Choroid plexus epithelial cell (primary cell): ENCODE results near the gene BMPER.

Experiments
- DNase-seq: peaks from one replicate; pipeline ENCODE4 v3.0.0-alpha.2; 2010; ENCODE audit warnings: low read depth
- H3K4me3 ChIP-seq: 2 replicates; pipeline ENCODE4 v1.5.1; 2011; ENCODE audit warnings: low read depth, mild to moderate bottlenecking, control low read depth, low read length, moderate library complexity
- CTCF ChIP-seq: conservative IDR thresholded peaks from 2 replicates; pipeline ENCODE4 v1.5.1; 2011; ENCODE audit warnings: low read depth, mild to moderate bottlenecking, control low read depth, inconsistent platforms, low read length, moderate library complexity

The BMPER gene

DNA sequence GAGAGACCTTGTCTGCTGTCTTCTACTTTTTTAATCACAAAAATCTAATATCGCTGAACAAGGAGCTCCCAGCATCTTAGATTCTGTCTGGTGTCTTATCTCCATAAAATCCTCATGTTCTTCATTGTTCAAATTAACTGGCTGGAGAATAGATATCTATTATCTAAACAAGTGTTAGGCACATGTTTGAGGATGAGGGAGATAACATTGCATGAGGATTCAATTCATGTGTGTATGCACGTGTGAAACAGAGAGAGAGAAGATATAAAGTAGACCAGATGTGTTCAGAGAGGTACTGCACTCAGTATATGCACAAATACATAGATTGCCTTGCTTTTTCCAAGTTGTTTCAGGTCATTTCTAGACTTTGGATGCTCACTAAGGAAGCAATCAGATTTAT is 5.4 kb downstream of the BMPER start:
- no peak for TF ChIP-seq CTCF
- H3K4me3 ChIP-seq, result no peak overlapping the region
- no peak for DNase-seq

DNA sequence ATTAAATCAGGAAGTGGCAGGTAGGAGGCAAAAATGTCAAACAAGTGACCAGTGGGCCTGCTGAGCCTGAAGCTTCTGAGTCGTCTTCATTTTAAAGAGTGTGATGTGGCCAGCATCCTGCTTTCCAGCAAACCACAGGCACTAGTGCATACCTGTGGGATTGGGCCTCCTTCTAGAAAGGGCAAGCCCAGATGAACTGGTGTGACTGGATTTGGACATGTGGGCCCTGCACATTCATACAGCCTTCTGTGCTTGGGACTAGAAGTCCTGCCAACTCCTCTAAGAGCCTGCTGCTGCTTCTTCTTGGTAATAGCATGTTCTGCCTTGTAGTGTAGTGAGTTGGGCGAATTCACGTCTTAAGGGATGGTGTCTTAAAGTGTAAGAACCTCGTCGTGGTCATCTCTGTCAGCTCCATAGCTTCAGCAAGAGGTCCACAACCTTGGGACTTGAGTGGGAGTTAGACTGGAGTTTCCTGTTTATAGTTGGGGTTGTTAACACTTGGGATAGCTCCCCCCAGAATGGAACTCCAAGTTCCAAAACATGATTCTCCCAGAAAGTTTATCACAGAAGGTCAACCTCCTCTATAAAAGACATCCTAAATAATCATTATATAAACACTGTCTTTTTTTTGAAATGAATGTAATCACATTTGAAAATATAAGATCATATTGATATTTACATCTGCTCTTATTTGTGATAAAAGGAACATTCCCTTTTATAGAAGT is 11.2 kb downstream of the BMPER start:
- peak; percentile 13 for DNase-seq
- no peak for TF ChIP-seq CTCF
- no peak overlapping the region for H3K4me3 ChIP-seq

DNA sequence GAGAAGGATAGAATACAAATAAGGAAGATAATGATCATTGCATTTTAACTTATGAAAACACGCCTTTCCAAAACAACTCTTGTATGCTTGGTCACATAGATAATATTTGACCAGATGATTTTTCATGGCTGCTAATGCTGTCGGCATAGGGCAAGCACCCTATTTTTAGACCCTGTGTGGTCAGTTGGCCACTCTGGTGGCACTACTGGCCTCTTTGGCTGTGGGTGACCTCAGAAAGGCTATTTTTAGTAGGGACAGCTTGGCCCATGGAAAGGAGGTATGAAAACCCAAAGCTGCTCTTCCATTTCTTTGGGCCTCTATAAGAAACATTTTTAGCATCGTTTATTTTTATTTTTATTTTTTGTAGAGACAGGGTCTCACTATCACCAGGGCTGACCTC is 12.3 kb downstream of the BMPER start:
- H3K4me3 ChIP-seq, result no peak overlapping the region
- no peak for TF ChIP-seq CTCF
- no peak for DNase-seq

DNA sequence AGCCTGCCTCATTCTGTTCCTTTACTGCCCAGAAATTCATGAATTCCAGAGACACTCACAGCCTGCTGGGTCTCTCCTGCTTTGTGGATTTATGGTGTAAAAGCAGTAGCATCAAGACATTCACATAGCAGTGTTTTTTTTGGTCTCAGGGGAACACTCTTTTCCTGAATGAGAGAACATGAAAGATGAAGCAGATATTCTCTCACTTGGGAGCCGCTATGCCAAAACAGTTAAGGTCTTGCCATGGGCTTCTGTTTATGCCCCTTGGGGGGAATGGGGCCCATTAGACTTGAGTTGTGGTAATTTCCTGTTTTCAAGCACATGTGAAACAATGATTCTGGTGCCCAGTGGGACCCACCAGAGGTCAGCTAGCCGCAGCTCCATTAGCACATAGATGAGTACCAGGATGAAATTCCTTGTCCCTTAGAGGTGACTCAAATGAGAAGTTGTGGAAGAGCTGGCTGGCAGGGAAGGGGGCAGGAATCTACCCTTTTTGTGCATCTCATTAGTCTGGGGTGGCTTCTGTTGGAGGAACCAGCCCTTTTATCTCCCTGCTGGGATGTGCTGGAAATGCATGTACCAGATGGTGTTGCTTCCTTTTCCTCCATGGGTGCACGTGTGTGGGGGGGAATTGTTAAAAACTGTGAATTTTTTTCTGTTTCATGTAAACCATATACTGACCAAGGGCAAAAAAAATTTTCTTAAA is 13.3 kb downstream of the BMPER start:
- DNase-seq, result no peak
- H3K4me3 ChIP-seq, result no peak overlapping the region
- no peak for TF ChIP-seq CTCF

- no peak for DNase-seq
- TF ChIP-seq CTCF, result no peak
- H3K4me3 ChIP-seq, result no peak overlapping the region
Measured at GRCh38 chr7:33919449-33919848, 14.1 kb downstream of the BMPER start.

GRCh38 chr7:33921216-33921938 is 16.0 kb downstream of the BMPER start:
- no peak overlapping the region for H3K4me3 ChIP-seq

More at GRCh38 chr7:33921216-33921938, 16.0 kb downstream of the BMPER start:
- no peak for TF ChIP-seq CTCF
- peak; percentile 38 for DNase-seq
